NT2/D1 (cell line): ENCODE results near the gene STXBP6.

Experiments used
- DNase-seq: peaks from one replicate; pipeline ENCODE4 v3.0.0-alpha.2; 2011; ENCODE audit warnings: low read depth, low spot score
- H3K27me3 ChIP-seq: 2 replicates; pipeline ENCODE4 v1.6.0; 2011; ENCODE audit warnings: mild to moderate bottlenecking; ENCODE audit not compliant: insufficient read length, insufficient read depth
- H3K36me3 ChIP-seq: 2 replicates; pipeline ENCODE4 v1.6.1; 2011; ENCODE audit warnings: mild to moderate bottlenecking, low read length, mixed read lengths; ENCODE audit not compliant: insufficient read depth, insufficient read length
- H3K4me1 ChIP-seq: 2 replicates; pipeline ENCODE4 v1.5.1; 2011; ENCODE audit not compliant: insufficient read depth, insufficient read length
- H3K4me3 ChIP-seq: 2 replicates; pipeline ENCODE4 v1.5.1; 2011; ENCODE audit warnings: low read depth; ENCODE audit not compliant: insufficient read length
- H3K9ac ChIP-seq: 2 replicates; pipeline ENCODE4 v1.6.0; 2011; ENCODE audit warnings: low read depth; ENCODE audit not compliant: insufficient read length
- H3K9me3 ChIP-seq: 2 replicates; pipeline ENCODE4 v1.5.1; 2011; ENCODE audit warnings: mild to moderate bottlenecking, low read length; ENCODE audit not compliant: insufficient read depth
- SUZ12 ChIP-seq: IDR thresholded peaks from 2 replicates; pipeline ENCODE4 v1.6.1; 2011; ENCODE audit not compliant: insufficient read length, insufficient read depth; ENCODE audit errors: extremely low read depth
- YY1 ChIP-seq: IDR thresholded peaks from 2 replicates; pipeline ENCODE4 v1.6.1; 2011; ENCODE audit not compliant: insufficient read length, insufficient read depth
- ZNF274 ChIP-seq: IDR thresholded peaks from 2 replicates; pipeline ENCODE4 v1.6.1; 2011; ENCODE audit warnings: mild to moderate bottlenecking, low read depth, low read length

STXBP6 gene

DNA sequence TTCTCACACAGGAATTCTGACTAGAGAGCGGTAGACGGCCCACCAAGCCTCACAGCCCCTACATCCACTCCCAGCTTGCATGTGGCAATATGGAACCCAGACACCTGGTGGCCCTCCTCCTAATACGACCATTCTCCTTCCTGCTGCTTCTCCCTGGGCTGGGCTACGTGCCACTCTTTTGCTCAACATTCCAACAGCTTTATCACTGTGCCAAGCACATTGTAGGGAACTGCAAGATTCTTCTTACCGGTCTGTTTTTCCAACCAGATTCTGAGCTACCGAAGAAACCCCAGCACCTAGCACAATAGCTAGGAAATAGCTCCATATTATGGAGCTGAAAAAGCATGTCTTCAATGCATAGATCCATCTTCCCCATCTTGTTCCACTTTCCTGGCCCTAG lies 58.1 kb downstream of the STXBP6 start:
- no peak overlapping the region for H3K4me3 ChIP-seq
- H3K36me3 ChIP-seq: no peaks in the 10 kb centered on the region
- H3K4me1 ChIP-seq: no peaks in the 10 kb centered on the region
- H3K9ac ChIP-seq: no peak overlapping the region
- no peak for DNase-seq
- H3K9me3 ChIP-seq: no peaks in the 10 kb centered on the region
- H3K27me3 ChIP-seq: no peaks in the 10 kb centered on the region
- TF ChIP-seq SUZ12: no peak
- TF ChIP-seq ZNF274: no peak
- TF ChIP-seq YY1: no peak

DNA sequence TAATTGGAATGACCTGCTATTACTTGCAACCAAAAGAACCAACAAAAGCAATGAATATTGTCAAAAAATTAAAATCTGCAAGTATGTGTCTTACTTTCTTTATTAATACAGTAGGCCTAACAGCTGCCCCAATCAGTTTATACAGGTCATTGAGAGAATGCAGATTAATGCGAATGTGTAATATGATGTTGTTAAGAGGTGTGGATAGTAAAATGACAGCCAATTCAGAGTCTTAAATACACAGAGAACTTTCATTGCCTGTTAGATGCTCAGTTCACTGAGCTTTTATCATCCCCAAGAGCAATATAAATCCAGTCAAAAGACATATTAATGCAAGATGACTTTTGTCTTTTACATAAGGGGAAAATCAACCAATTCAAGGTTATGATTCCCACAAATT lies 58.7 kb downstream of the STXBP6 start:
- DNase-seq: no peak
- no peaks in the 10 kb centered on the region for H3K4me1 ChIP-seq
- no peak overlapping the region for H3K4me3 ChIP-seq
- TF ChIP-seq SUZ12 (no peak), ZNF274 (no peak), YY1 (no peak)
- no peaks in the 10 kb centered on the region for H3K27me3 ChIP-seq
- H3K36me3 ChIP-seq: no peaks in the 10 kb centered on the region
- no peaks in the 10 kb centered on the region for H3K9me3 ChIP-seq
- no peak overlapping the region for H3K9ac ChIP-seq

- no peaks in the 10 kb centered on the region for H3K9me3 ChIP-seq
- DNase-seq: no peak
- TF ChIP-seq ZNF274 (no peak), SUZ12 (no peak), YY1 (no peak)
- no peak overlapping the region for H3K4me3 ChIP-seq
- H3K36me3 ChIP-seq: no peaks in the 10 kb centered on the region
- no peak overlapping the region for H3K9ac ChIP-seq
- no peaks in the 10 kb centered on the region for H3K27me3 ChIP-seq
- no peaks in the 10 kb centered on the region for H3K4me1 ChIP-seq
These were observed 59.2 kb downstream of the STXBP6 start for GRCh38 chr14:24990773-24991172.

- TF ChIP-seq SUZ12: no peak
- no peak for TF ChIP-seq ZNF274
- TF ChIP-seq YY1: no peak
- Histone ChIP-seq H3K36me3 (no peaks in the 10 kb centered on the region), H3K4me1 (no peaks in the 10 kb centered on the region), H3K9me3 (no peaks in the 10 kb centered on the region), H3K27me3 (no peaks in the 10 kb centered on the region), H3K9ac (no peak overlapping the region), H3K4me3 (no peak overlapping the region)
- DNase-seq: no peak
These were observed 59.9 kb downstream of the STXBP6 start for GRCh38 chr14:24990050-24990449.

- H3K4me1 ChIP-seq: no peaks in the 10 kb centered on the region
- no peaks in the 10 kb centered on the region for H3K27me3 ChIP-seq
- H3K9me3 ChIP-seq: no peaks in the 10 kb centered on the region
- TF ChIP-seq SUZ12 (no peak), ZNF274 (no peak), YY1 (no peak)
- no peak overlapping the region for H3K4me3 ChIP-seq
- no peak overlapping the region for H3K9ac ChIP-seq
- no peak for DNase-seq
- no peaks in the 10 kb centered on the region for H3K36me3 ChIP-seq
These were observed 61.2 kb downstream of the STXBP6 start for GRCh38 chr14:24988760-24989159.

DNA sequence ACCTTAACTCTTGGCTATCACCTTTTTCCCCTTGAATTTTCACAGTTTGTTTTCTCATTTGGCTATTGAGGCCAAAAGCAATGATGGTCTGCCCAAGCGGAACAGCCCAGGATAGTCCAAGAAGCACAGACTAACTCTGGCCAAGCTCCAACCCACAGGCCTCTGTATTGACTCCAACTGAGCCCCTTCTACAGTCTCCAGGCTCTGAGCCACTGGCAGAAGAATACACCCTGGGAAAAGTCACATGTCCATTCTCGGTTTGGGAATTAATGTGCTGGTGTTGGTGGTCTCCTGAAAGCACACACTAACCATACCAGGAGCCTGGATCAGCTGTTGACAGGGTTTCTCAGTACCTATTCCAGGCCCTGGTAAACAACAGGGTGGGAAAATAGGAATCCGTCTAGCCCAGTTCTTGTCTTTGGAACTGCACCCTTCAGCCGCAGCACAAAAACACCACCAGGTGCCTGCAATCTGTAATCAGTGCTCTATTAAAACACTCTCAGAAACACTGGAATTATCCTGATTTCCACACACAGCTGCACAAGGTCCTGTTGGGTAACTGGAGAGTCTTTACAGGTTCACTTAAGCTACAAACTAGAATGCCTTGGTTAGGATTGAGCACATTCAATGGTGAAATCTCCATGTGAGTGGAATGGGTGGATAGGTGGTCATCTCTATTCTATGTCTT lies 63.6 kb downstream of the STXBP6 start:
- TF ChIP-seq ZNF274 (no peak), SUZ12 (no peak)
- H3K4me3 ChIP-seq: no peak overlapping the region
- no peak overlapping the region for H3K9ac ChIP-seq
- H3K4me1 ChIP-seq: no peaks in the 10 kb centered on the region
- no peak for DNase-seq
- H3K27me3 ChIP-seq: no peaks in the 10 kb centered on the region
- no peaks in the 10 kb centered on the region for H3K9me3 ChIP-seq
- no peaks in the 10 kb centered on the region for H3K36me3 ChIP-seq

DNA sequence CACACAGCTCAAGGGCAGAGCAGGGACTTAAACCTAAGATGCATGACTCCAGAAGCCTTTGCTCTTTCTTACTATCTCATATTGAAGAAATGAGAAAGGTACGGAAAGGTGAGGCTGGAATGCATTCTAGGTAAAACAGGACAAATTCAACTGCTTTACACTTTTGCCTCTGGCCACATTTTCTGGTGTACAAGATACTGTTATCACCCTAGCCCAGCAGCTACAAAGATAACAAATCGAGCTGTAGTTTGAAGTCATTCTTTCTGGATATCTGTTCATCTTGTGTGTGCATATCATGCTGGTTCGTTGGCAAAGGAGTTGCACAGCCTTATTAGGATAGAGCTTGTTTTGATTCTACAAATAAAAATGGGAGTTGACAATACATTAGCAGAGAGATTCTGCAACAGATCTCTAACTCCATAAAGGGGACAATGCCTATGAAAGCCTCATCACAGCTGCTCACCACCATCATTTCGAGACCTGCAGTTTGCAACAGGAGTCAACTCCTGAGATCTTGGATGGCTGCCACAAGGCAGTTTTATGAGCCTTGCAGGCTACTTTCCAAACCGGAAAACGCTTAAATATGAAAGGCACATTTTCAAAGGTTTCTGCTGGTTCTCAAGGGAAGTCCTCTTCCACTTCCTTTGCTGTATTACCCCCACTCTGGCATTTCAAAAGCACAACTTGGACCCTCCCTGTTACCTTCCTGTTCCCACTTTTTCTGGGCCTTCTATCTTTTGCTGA lies 64.9 kb downstream of the STXBP6 start:
- H3K4me1 ChIP-seq: no peaks in the 10 kb centered on the region
- H3K9ac ChIP-seq: no peak overlapping the region
- no peaks in the 10 kb centered on the region for H3K9me3 ChIP-seq
- no peaks in the 10 kb centered on the region for H3K36me3 ChIP-seq
- no peaks in the 10 kb centered on the region for H3K27me3 ChIP-seq
- TF ChIP-seq YY1: no peak
- no peak for TF ChIP-seq ZNF274
- TF ChIP-seq SUZ12: no peak
- DNase-seq: no peak
- H3K4me3 ChIP-seq: no peak overlapping the region
